ENCODE measurements around the gene PRM1. TPM values are rescaled to one million over a fixed set of nuclear protein-coding genes. Genes with fewer than 3 reads are reported as not detected.
A peak's percentile ranks its signal among the peaks of the same experiment; 100 is the strongest.

PRM1 gene
- total and polyA plus RNA-seq, 2 experiments from 2014 or later, result not detected

DNA sequence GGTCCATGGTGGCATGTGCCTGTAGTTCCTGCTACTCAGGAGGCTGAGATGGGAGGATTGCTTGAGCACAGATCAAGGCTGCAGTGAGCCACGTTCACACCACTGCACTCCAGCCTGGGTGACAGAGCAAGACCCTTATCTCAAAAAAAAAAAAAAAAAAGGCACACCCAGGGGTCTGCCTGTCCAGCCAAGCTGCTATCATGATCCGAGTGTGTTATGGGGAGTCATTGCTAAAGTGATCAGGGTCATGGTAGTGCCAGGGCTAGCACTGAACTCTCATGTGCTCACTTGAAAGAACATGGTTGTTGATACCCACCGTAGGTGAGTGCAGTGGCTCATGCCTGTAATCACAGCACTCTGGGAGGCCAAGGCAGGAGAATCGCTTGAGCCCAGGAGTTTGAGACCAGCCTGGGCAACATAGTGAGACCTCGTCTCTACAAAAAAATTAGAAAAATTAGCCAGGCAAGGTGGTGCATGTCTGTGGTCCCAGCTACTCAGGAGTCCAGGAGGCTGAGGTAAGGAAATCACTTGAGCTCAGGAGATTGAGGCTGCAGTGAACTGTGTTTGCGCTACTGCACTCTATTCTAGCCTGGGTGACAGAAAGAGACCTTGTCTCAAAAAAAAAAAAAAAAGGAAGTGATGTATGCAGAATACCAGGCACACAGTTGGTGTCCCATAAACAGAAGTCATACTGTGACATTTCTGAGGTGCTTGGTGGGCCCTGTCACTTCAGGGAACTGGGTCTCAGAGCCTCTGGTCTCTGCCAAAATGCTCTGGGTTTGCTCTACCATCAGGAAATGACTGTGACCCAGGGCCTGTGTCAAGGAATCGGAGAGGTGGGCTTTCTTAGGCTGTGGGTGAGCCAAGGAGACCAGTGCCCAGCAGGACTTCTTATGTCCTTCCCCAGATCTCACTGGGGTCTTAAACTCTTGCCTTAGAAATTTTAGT lies 2.2 kb downstream of the PRM1 start:
- WGBS (ENCODE audit: low lambda C conversion rate, missing lambda C conversion rate), result 85% methylated on average over 7 of the region's 7 CpGs
- Histone ChIP-seq H3K4me3 (no peak overlapping the region), H2AFZ (no peak overlapping the region), H4K20me1 (ENCODE audit: insufficient read depth, poor library complexity, severe bottlenecking) (no peaks in the 10 kb centered on the region), H3K79me2 (no peaks in the 10 kb centered on the region), H3K36me3 (replicated peaks; ENCODE audit: insufficient read depth, low read depth) (no peaks in the 10 kb centered on the region), H3K27ac (peak overlapping the region; percentile 68), H3K4me1 (ENCODE audit: insufficient read depth) (peaks cover 8% of the 10 kb centered on the region), H3K4me2 (peak overlapping the region; percentile 26), H3K9me2 (replicated peaks; ENCODE audit: insufficient read depth) (no peaks in the 10 kb centered on the region), H3K9me3 (ENCODE audit: low read depth) (no peaks in the 10 kb centered on the region), H3K27me3 (no peaks in the 10 kb centered on the region)
- no peak for DNase-seq (ENCODE audit: low spot score)
- TF ChIP-seq EZH2 (IDR thresholded peaks at IDR 0.05; ENCODE audit: borderline replicate concordance) (no peak), EZH2phosphoT487 (IDR thresholded peaks at IDR 0.05; ENCODE audit: low read depth, severe bottlenecking, unreplicated experiment) (no peak)
- TF ChIP-seq, protein P1, sequence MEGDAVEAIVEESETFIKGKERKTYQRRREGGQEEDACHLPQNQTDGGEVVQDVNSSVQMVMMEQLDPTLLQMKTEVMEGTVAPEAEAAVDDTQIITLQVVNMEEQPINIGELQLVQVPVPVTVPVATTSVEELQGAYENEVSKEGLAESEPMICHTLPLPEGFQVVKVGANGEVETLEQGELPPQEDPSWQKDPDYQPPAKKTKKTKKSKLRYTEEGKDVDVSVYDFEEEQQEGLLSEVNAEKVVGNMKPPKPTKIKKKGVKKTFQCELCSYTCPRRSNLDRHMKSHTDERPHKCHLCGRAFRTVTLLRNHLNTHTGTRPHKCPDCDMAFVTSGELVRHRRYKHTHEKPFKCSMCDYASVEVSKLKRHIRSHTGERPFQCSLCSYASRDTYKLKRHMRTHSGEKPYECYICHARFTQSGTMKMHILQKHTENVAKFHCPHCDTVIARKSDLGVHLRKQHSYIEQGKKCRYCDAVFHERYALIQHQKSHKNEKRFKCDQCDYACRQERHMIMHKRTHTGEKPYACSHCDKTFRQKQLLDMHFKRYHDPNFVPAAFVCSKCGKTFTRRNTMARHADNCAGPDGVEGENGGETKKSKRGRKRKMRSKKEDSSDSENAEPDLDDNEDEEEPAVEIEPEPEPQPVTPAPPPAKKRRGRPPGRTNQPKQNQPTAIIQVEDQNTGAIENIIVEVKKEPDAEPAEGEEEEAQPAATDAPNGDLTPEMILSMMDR (IDR thresholded peaks at IDR 0.05; ENCODE audit: poor library complexity), result no peak

DNA sequence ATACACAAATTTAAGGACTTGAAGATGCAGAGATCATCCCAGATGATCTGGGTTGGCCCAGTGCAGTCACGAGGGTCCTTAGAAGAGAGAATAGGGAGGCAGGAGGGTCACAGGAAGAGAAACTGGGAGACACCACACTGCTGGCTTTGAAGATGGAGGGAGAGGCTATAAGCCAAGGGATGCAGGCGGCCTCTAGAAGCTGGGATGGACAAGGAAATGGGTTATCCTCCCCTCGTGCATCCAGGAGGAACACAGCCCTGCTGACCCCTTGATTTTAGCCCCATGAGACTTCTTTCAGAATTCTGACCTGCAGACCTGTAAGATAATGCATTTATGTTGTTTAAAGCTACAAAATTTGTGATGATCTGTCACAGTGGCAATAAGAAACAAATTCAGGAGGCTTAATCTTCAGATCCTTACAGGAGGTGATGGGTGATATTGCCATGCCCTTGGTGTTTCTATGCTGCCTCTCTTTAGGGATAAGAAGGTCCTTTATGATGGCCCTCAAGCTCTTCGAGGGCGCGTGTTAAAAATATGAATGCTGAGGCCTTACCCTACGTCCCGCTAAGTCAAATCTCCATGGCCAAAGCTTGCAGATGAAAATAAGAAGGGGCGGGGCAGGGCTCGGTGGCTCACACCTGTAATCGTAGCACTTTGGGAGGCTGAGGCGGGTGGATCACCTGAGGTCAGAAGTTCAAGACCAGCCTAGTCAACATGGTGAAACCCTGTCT lies 3.4 kb downstream of the PRM1 start:
- TF ChIP-seq EZH2phosphoT487 (IDR thresholded peaks at IDR 0.05; ENCODE audit: low read depth, severe bottlenecking, unreplicated experiment) (no peak), EZH2 (IDR thresholded peaks at IDR 0.05; ENCODE audit: borderline replicate concordance) (no peak)
- TF ChIP-seq, protein P1 (IDR thresholded peaks at IDR 0.05; ENCODE audit: poor library complexity), result no peak
- Histone ChIP-seq H3K4me1 (ENCODE audit: insufficient read depth) (peaks cover 15% of the 10 kb centered on the region), H2AFZ (no peak overlapping the region), H3K79me2 (no peaks in the 10 kb centered on the region), H3K27me3 (no peaks in the 10 kb centered on the region), H3K4me3 (no peak overlapping the region), H3K27ac (no peak overlapping the region), H4K20me1 (ENCODE audit: insufficient read depth, poor library complexity, severe bottlenecking) (no peaks in the 10 kb centered on the region), H3K9me2 (replicated peaks; ENCODE audit: insufficient read depth) (no peaks in the 10 kb centered on the region), H3K36me3 (replicated peaks; ENCODE audit: insufficient read depth, low read depth) (no peaks in the 10 kb centered on the region), H3K9me3 (ENCODE audit: low read depth) (no peaks in the 10 kb centered on the region), H3K4me2 (no peak overlapping the region)
- 90% methylated on average over 12 of the region's 12 CpGs for WGBS (ENCODE audit: low lambda C conversion rate, missing lambda C conversion rate)
- no peak for DNase-seq (ENCODE audit: low spot score)

DNA sequence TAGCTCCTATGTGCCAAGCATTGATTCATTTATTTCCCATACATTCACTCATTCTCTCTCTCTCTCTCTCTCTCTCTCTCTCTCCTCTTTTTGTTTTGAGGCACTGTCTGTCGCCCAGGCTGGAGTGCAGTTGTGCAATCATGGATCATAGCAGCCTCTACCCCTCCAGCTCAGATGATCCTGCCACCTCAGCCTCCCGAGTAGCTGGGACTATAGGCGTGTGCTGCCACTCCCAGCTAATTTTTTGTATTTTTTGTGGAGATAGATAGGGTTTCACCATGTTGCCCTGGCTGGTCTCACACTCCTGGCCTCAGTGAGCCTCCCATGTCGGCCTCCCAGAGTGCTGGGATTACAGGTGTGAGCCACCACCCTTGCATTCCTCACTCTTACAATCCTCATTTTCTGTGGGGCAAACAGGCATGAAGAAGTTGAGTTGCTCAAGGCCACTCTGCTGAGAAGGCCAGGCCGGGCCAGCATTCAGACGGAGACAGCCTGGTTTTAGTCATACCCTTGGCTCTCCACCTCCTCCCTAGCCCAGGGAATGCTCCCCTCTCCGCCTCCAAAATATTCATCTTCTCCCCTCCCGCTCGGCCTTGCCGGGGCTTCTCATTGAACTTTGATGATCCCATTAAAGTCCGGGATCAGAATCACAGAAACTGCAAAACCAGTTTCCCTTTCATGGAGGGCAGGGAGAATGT lies 4.1 kb downstream of the PRM1 start:
- TF ChIP-seq EZH2phosphoT487 (IDR thresholded peaks at IDR 0.05; ENCODE audit: low read depth, severe bottlenecking, unreplicated experiment) (no peak), EZH2 (IDR thresholded peaks at IDR 0.05; ENCODE audit: borderline replicate concordance) (no peak)
- TF ChIP-seq, protein P1 (IDR thresholded peaks at IDR 0.05; ENCODE audit: poor library complexity), result no peak
- Histone ChIP-seq H3K79me2 (no peaks in the 10 kb centered on the region), H3K27ac (no peak overlapping the region), H3K4me1 (ENCODE audit: insufficient read depth) (peaks cover 15% of the 10 kb centered on the region), H3K9me3 (ENCODE audit: low read depth) (no peaks in the 10 kb centered on the region), H4K20me1 (ENCODE audit: insufficient read depth, poor library complexity, severe bottlenecking) (no peaks in the 10 kb centered on the region), H3K9me2 (replicated peaks; ENCODE audit: insufficient read depth) (no peaks in the 10 kb centered on the region), H3K4me3 (no peak overlapping the region), H2AFZ (no peak overlapping the region), H3K36me3 (replicated peaks; ENCODE audit: insufficient read depth, low read depth) (no peaks in the 10 kb centered on the region), H3K4me2 (no peak overlapping the region), H3K27me3 (no peaks in the 10 kb centered on the region)
- 91% methylated on average over 11 of the region's 11 CpGs for WGBS (ENCODE audit: low lambda C conversion rate, missing lambda C conversion rate)
- DNase-seq (ENCODE audit: low spot score), result no peak

Measured in hepatocyte (in vitro differentiated cells).